Measurements from ENCODE around the gene ANKRD55. TPM values are rescaled to one million over a fixed set of nuclear protein-coding genes. Genes with fewer than 3 reads are reported as not detected.

The ANKRD55 gene
- total RNA-seq, 6 donors from 2014 or later: 0.23 to 1.7 (median 0.98) TPM; not detected in 1

DNA sequence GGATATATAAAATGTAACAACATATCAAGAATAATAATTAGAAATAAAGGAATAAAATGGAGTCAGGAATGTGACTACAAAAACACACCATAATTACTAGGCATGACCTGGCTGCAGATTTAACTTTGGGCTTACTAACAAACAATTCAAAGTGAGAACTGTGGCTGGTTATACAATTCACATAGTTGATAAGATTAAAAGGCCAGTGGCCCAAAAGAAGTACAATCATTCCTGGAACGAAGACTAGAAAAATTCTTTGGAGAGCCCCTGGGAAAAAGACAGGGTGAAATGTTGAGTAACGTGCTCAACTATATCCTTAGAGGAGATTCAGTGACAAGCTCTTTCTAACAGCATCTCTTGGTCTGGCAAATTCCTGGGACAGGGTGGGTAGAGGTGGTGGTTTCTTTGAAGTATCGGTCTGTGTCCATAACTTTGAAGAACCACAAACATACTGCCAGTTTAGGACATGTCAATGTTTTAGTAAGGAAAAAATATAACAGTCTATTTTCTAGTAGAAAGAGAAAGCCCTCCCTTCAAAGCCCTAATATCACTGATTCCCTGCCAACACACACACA lies 163.4 kb downstream of the ANKRD55 start:
- no peak for ATAC-seq (ENCODE audit: low FRiP score in 2 of 2)
- WGBS, 2 donors: 70 to 79% methylated on average over 3 of the region's 3 CpGs
- Histone ChIP-seq H3K9me3 (no peaks in the 10 kb centered on the region), H3K4me3 (no peak overlapping the region), H3K36me3 (no peaks in the 10 kb centered on the region), H3K27me3 (no peaks in the 10 kb centered on the region), H3K27ac (peak overlapping the region in 1 of 4 donors; percentile 48), H3K4me1 (peaks cover 13 to 17% (median 14%) of the 10 kb centered on the region in 4 donors)
- no peak for TF ChIP-seq EP300 (IDR thresholded peaks at IDR 0.05)
- no peak for DNase-seq

DNA sequence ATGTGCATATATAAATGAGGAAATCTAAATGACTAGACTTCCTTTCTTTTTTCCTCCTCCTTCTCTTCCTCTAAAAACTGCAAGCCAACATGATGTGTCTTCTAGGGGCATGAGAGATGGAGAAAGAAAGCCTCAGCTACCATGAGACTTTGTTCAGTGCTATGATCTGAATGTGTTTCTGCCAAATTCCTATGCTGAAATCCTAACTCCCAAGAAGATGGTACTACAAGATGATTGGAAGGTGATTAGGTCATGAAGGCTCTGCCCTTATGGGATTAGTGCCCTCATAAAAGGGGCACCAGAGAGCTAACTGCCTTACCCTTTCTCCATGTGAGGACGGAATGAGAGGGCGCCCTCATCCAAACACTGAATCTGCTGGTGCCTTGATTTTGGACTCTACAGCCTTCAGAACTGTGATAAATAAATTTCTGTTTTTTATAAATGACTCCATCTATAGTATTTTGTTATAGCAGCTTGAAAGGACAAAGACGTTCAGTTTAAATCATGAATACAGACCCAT lies 166.1 kb downstream of the ANKRD55 start:
- TF ChIP-seq POLR2AphosphoS5 (IDR thresholded peaks at IDR 0.05) (no peak), EP300 (IDR thresholded peaks at IDR 0.05) (no peak), POLR2A (IDR thresholded peaks at IDR 0.05) (no peak)
- TF ChIP-seq, protein P1, sequence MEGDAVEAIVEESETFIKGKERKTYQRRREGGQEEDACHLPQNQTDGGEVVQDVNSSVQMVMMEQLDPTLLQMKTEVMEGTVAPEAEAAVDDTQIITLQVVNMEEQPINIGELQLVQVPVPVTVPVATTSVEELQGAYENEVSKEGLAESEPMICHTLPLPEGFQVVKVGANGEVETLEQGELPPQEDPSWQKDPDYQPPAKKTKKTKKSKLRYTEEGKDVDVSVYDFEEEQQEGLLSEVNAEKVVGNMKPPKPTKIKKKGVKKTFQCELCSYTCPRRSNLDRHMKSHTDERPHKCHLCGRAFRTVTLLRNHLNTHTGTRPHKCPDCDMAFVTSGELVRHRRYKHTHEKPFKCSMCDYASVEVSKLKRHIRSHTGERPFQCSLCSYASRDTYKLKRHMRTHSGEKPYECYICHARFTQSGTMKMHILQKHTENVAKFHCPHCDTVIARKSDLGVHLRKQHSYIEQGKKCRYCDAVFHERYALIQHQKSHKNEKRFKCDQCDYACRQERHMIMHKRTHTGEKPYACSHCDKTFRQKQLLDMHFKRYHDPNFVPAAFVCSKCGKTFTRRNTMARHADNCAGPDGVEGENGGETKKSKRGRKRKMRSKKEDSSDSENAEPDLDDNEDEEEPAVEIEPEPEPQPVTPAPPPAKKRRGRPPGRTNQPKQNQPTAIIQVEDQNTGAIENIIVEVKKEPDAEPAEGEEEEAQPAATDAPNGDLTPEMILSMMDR (IDR thresholded peaks at IDR 0.05): no peak
- Histone ChIP-seq H3K27ac (no peak overlapping the region), H3K4me1 (peaks cover 13 to 17% (median 14%) of the 10 kb centered on the region in 4 donors), H3K4me3 (no peak overlapping the region), H3K9me3 (no peaks in the 10 kb centered on the region), H3K36me3 (no peaks in the 10 kb centered on the region), H3K27me3 (no peaks in the 10 kb centered on the region)
- ATAC-seq (ENCODE audit: low FRiP score in 2 of 2) (no peak), DNase-seq (no peak)
- WGBS, 2 donors: 95 to 100% methylated on average over 3 of the region's 3 CpGs

DNA sequence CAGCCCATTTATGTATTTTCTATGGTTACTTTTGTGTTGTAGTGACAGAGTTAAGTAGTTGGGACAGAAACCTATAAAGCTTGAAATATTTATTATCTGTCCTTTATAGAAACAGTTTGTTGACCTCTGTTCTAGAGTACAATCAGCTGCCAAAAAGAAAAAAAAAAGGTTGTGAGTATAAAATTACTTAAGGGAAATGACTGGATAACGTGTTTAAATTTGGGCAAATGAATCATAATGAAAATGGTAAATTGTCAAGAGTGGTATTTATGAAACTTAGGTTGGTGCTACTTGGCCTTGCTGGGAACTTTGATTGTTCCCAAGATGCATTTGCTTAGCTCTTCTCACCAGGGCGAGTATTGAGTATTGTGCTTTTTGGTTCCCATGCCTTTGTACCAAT lies 168.1 kb downstream of the ANKRD55 start:
- H3K4me1 ChIP-seq: peaks cover 0 to 1% (median under 1%) of the 10 kb centered on the region in 4 donors
- no peak overlapping the region for H3K27ac ChIP-seq
- H3K4me3 ChIP-seq: no peak overlapping the region
- no peaks in the 10 kb centered on the region for H3K27me3 ChIP-seq
- ATAC-seq (ENCODE audit: low FRiP score in 2 of 2): no peak
- no peaks in the 10 kb centered on the region for H3K36me3 ChIP-seq
- DNase-seq: no peak
- 72 to 74% methylated on average over 2 of the region's 2 CpGs for WGBS, 2 donors
- TF ChIP-seq EP300 (IDR thresholded peaks at IDR 0.05): no peak
- TF ChIP-seq POLR2AphosphoS5 (IDR thresholded peaks at IDR 0.05): no peak
- TF ChIP-seq, protein P1 (IDR thresholded peaks at IDR 0.05): no peak
- no peak for TF ChIP-seq POLR2A (IDR thresholded peaks at IDR 0.05)
- H3K9me3 ChIP-seq: no peaks in the 10 kb centered on the region

DNA sequence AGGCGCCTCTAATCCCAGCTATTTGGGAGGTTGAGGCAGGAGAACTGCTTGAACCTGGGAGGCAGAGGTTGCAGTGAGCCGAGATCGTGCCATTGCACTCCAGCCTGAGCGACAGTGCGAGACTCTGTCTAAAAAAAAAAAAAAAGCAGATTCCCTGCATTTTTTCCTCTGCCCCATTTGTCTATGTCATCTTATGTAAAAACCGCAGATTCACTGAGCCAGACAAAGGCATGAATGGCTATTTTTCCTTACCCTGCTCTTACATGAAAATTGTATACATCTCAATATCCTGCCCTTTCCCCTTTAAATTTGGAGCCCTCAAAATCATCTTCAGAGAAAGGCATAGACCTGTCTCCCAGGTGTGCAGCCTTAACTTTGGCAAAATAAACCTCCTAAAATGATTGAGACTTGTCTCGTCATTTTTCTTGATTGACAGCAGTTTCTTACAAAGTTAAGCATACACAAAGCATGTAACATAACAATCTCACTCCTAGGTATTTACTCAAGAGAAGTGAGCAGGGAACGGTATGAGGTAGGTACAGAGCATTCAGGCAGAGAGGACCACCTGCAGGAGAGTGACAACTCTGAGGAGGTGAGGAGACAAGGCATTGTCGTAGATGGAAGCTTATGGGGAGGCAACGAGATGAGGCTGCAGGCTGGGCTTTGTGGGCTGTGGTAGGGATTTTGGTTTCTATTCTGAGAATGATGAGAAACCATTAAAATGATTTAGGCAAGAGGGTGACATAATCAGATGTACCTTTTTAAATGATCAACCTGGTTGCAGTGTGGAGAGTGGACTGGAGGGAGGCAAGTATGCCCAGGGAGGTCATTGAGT lies 172.6 kb downstream of the ANKRD55 start:
- WGBS, 2 donors: 83 to 84% methylated on average over 10 of the region's 10 CpGs
- Histone ChIP-seq H3K27me3 (no peaks in the 10 kb centered on the region), H3K4me1 (peaks cover 5 to 12% (median 11%) of the 10 kb centered on the region in 4 donors), H3K4me3 (no peak overlapping the region), H3K9me3 (no peaks in the 10 kb centered on the region), H3K36me3 (no peaks in the 10 kb centered on the region), H3K27ac (no peak overlapping the region)
- no peak for TF ChIP-seq EP300 (IDR thresholded peaks at IDR 0.05)
- TF ChIP-seq, protein P1 (IDR thresholded peaks at IDR 0.05): no peak
- no peak for TF ChIP-seq POLR2A (IDR thresholded peaks at IDR 0.05)
- no peak for TF ChIP-seq POLR2AphosphoS5 (IDR thresholded peaks at IDR 0.05)
- ATAC-seq (ENCODE audit: low FRiP score in 2 of 2) (no peak), DNase-seq (no peak)

DNA sequence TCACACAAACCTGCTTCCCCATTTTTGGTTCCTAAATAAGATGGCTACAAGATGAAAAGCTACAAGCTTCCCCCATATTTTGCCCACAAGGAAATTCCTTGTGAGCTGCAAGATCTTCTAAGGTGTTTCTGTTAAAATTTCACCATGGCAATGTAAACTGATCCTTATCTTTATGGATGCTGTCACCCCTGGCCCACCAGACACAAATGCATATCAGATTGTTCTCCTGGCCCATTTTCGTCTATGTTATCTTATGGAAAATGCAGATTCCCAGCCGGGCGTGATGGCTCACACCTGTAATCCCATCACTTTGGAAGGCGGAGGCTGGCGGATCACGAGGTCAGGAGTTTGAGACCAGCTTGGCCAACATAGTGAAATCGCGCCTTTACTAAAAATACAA lies 173.3 kb downstream of the ANKRD55 start:
- H3K9me3 ChIP-seq: no peaks in the 10 kb centered on the region
- 93% methylated on average over 8 of the region's 8 CpGs for WGBS, 2 donors
- TF ChIP-seq EP300 (IDR thresholded peaks at IDR 0.05) (no peak), POLR2AphosphoS5 (IDR thresholded peaks at IDR 0.05) (no peak), POLR2A (IDR thresholded peaks at IDR 0.05) (no peak)
- TF ChIP-seq, protein P1 (IDR thresholded peaks at IDR 0.05): no peak

More for the DNA sequence above, 173.3 kb downstream of the ANKRD55 start:
- Histone ChIP-seq H3K4me3 (no peak overlapping the region), H3K4me1 (peaks cover 5 to 12% (median 11%) of the 10 kb centered on the region in 4 donors), H3K27me3 (no peaks in the 10 kb centered on the region), H3K36me3 (no peaks in the 10 kb centered on the region), H3K27ac (no peak overlapping the region)
- DNase-seq: no peak
- no peak for ATAC-seq (ENCODE audit: low FRiP score in 2 of 2)
